HepG2 (cell line): Measurements from ENCODE around the gene NBPF1. TPM values are rescaled to one million over a fixed set of nuclear protein-coding genes. Genes with fewer than 3 reads are reported as not detected.
A peak's percentile ranks its signal among the peaks of the same experiment; 100 is the strongest.
"Not testable (repeated sequence)": the region's sequence is repeated elsewhere in the genome, so short reads cannot be mapped to it uniquely, and the experiment has no call there.

ENCODE experiments used
- CEBPG ChIP-seq: IDR thresholded peaks from 2 replicates; pipeline ENCODE4 v1.6.1; 2016
- DRAP1 ChIP-seq: IDR thresholded peaks from 2 replicates; pipeline ENCODE4 v1.6.1; 2016; ENCODE audit warnings: missing genetic modification reagents, missing compliant biosample characterization
- GATAD2A ChIP-seq: IDR thresholded peaks from 2 replicates; pipeline ENCODE4 v1.6.1; 2016
- HOMEZ ChIP-seq: IDR thresholded peaks from 2 replicates; pipeline ENCODE4 v1.6.1; 2016; ENCODE audit warnings: low read depth
- KLF16 ChIP-seq, 2 experiments: sonication (generic) in 1 of 2; formaldehyde crosslinking in 1 of 2; IDR thresholded peaks; 2 replicates each; pipeline versions ENCODE4 v1.6.1 to v1.8.0; 2016 to 2023; ENCODE audit warnings: missing genetic modification reagents in 2 of 2, missing compliant biosample characterization in 1 of 2
- LCORL ChIP-seq, 2 experiments: fragments of 450-650 bp in 1 of 2; sonication (generic) in 1 of 2; formaldehyde crosslinking in 1 of 2; IDR thresholded peaks; 2 replicates each; pipeline versions ENCODE4 v1.5.0 to v1.6.1; 2017 to 2020; ENCODE audit warnings: antibody characterized with exemption in 1 of 2, missing genetic modification reagents in 1 of 2
- MIXL1 ChIP-seq: IDR thresholded peaks from 2 replicates; pipeline ENCODE4 v1.6.1; 2016
- MNT ChIP-seq: fragments of 450-650 bp; IDR thresholded peaks from 2 replicates; pipeline ENCODE4 v1.6.1; 2016
- NR2F6 ChIP-seq, 2 experiments: IDR thresholded peaks; 2 replicates each; pipeline ENCODE4 v1.6.1; 2016; ENCODE audit warnings: antibody characterized with exemption in 1 of 2, mild to moderate bottlenecking in 1 of 2
- RARA ChIP-seq: IDR thresholded peaks from 2 replicates; pipeline ENCODE4 v1.6.1; 2016; ENCODE audit warnings: missing genetic modification reagents, missing compliant biosample characterization
- RERE ChIP-seq: IDR thresholded peaks from 2 replicates; pipeline ENCODE4 v1.6.1; 2016; ENCODE audit warnings: low read depth, missing genetic modification reagents, missing compliant biosample characterization
- SAP130 ChIP-seq: IDR thresholded peaks from 2 replicates; pipeline ENCODE4 v1.6.1; 2016; ENCODE audit warnings: low read depth
- SIX1 ChIP-seq: sonication (generic); formaldehyde crosslinking; IDR thresholded peaks from 2 replicates; pipeline ENCODE4 v1.4.0; 2020; ENCODE audit warnings: missing genetic modification reagents, borderline replicate concordance
- SOX5 ChIP-seq: IDR thresholded peaks from 2 replicates; pipeline ENCODE4 v1.6.1; 2016; ENCODE audit warnings: borderline replicate concordance
- TFDP1 ChIP-seq: IDR thresholded peaks from 2 replicates; pipeline ENCODE4 v1.6.1; 2016; ENCODE audit warnings: missing compliant biosample characterization, missing genetic modification reagents, borderline replicate concordance
- THRA ChIP-seq: sonication (generic); formaldehyde crosslinking; IDR thresholded peaks from 2 replicates; pipeline ENCODE4 v1.4.0; 2020; ENCODE audit warnings: missing genetic modification reagents, borderline replicate concordance
- ZKSCAN8 ChIP-seq: IDR thresholded peaks from 2 replicates; pipeline ENCODE4 v1.6.1; 2016; ENCODE audit warnings: borderline replicate concordance, missing genetic modification reagents, missing compliant biosample characterization
- ZNF282 ChIP-seq: fragments of 450-650 bp; IDR thresholded peaks from 2 replicates; pipeline ENCODE4 v1.6.1; 2018; ENCODE audit not compliant: partially characterized antibody
- ZNF792 ChIP-seq: IDR thresholded peaks from 2 replicates; pipeline ENCODE4 v1.6.1; 2016
- polyA plus RNA-seq, 8 experiments: library from polyadenylated mRNA; depleted of rRNA in 3 of 8; stranded (reverse) in 7 of 8; unstranded in 1 of 8; fragments of >200 nt; fragmentation: Illumina TruSeq in 4 of 8; extraction: Trizol in 4 of 8; gene quantifications; 2 replicates each; pipeline versions ENCODE4 v1.2.1 to v1.2.3, GENCODE V29; 2011 to 2016; ENCODE audit warnings: low read depth in 4 of 8, missing spikeins in 1 of 8, mixed read lengths in 1 of 8; ENCODE audit not compliant: insufficient read depth in 1 of 8
- total RNA-seq, 5 experiments: library from RNA; depleted of rRNA; stranded (reverse); fragments of >200 nt; fragmentation: Illumina TruSeq; extraction: Trizol; gene quantifications; 2 replicates each; pipeline ENCODE4 v1.2.3, GENCODE V29; 2016; ENCODE audit warnings: low read depth in 1 of 5

Gene NBPF1
- total and polyA plus RNA-seq, 2 of the 13 experiments (the other 11 are each of a cell fraction or from before 2014, with no cell fraction given), result 30.3 to 35.6 TPM

- TF ChIP-seq TFDP1 (CRISPR knock-in tag) (peak; percentile 30; the same call in 1 of the 2 replicates), DRAP1 (CRISPR knock-in tag) (peak; percentile 44; the same call in 1 of the 2 replicates), LCORL (IDR thresholded peaks at IDR 0.05) (peak; percentile 47; the same call in 1 of the 2 replicates), SAP130 (peak; percentile 71), RERE (CRISPR knock-in tag) (peak; percentile 27; the same call in 1 of the 2 replicates), SOX5 (peak; percentile 38; the same call in 1 of the 2 replicates), SIX1 (CRISPR knock-in tag) (0 out of 2 replicates have a peak, but pooled peaks have one; percentile 23), CEBPG (CRISPR knock-in tag) (peak; percentile 86), MNT (peak; percentile 28), MIXL1 (CRISPR knock-in tag) (peak; percentile 77; the same call in 1 of the 2 replicates), KLF16 (CRISPR knock-in tag; IDR thresholded peaks at IDR 0.05) (peak in 1 of 2 experiments; percentile 89; a peak in 2 of 4 replicates), ZKSCAN8 (CRISPR knock-in tag) (peak; percentile 67; the same call in 1 of the 2 replicates), THRA (peak; percentile 49; the same call in 1 of the 2 replicates), HOMEZ (0 out of 2 replicates have a peak, but pooled peaks have one; percentile 43), NR2F6 (CRISPR knock-in tag; IDR thresholded peaks at IDR 0.05) (peak; percentile 58; the same call in 1 of the 2 replicates), ZNF792 (CRISPR knock-in tag) (peak; percentile 76; the same call in 1 of the 2 replicates), GATAD2A (CRISPR knock-in tag) (peak; percentile 94), RARA (CRISPR knock-in tag) (peak; percentile 54), ZNF282 (peak; percentile 50)
- not testable (repeated sequence) for TF ChIP-seq LCORL (CRISPR knock-in tag; IDR thresholded peaks at IDR 0.05); NR2F6 (IDR thresholded peaks at IDR 0.05)
Measured at GRCh38 chr1:16651560-16651959, 38.2 kb upstream of the NBPF1 start (continued).
